ENCODE results near the gene GHR.

Gene GHR

DNA sequence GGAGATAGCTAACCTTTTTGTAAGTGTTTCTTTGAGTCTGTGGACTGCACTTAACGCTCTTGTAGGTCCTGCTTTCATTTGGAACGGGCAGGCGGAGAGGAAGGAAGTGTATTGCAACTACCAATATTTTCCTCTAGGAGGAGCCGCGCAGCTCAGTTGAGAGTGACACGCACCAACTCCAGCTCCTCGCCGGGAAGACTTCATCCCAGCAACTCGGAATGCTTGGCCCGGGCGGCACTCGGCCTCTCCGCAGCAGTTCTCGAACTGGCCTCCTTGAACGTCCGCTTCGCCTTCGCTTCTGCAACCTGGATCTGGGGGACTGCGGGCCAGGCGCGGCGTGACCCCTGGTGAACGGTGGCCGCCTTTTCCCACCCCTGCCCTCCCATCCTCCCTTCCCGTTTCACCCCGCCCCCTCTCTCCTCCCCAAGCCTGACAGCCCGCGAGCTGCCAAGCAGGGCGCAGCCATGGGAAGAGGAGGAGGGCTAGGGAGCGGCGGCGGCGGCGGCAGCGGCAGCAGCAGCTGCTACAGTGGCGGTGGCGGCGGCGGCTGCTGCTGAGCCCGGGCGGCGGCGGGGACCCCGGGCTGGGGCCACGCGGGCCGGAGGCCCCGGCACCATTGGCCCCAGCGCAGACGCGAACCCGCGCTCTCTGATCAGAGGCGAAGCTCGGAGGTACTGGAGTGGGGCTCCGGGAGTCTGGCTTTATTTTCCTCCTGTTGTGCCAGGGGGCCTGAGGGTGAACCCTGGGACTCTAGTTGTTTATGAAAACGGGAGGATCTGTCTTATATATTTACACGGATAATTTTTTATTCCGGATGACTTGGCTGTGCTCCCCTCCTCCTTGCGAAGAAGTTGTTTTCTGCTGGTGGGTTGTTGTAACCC lies at the start of gene GHR:
Gene GHR (plus strand): TSS at position 155 of the 881 bp plus-strand sequence. CDS start 142,436 bp downstream, outside the sequence.
- no peak for DNase-seq

DNA sequence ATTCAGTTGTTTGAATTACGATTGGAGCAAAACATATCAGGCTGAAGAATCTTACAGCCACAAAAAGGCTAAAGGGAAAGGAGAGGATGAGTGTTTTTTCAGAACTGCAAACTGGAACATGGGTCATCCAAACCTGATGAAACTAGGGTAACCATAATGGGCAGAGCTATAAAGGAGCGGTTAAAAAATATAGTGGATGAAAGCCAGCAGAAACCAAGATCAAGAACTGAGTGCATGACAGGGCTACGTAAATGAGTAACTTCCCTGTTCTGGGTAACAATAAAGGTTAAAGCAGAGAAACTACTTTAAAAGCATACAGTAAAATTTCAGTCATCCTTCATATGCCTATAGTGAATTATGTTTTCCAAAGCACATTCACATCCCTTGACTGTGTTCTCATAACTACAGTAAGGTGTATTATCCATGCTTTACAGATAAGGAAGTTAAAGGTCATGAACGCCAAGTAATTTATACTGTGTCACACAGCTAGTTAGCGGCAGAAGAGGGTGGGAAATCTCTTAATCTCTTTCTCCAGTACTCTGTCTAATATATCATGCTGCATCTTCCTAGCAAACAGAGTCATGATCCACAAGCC lies 48.5 kb upstream of the GHR start:
- no peak for DNase-seq

DNA sequence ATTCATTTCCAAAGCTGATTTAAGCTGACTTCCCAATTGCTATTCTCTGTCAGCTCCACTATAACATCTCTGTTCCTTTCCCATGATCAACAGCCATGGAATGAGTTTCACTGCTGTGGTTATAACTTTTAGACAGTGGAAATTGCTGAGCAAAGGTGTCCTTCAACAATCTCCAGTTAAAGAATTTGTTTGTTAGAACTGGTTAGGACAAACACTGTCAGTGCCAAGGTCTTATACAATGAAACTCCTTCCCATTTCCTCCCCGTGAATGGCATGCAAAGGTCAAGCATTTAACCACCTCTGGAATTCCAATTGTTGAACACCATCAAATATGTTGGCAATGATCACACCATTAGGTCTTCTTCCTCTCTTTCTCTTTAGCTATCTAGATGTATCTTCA lies 45.7 kb upstream of the GHR start:
- no peak for DNase-seq

DNA sequence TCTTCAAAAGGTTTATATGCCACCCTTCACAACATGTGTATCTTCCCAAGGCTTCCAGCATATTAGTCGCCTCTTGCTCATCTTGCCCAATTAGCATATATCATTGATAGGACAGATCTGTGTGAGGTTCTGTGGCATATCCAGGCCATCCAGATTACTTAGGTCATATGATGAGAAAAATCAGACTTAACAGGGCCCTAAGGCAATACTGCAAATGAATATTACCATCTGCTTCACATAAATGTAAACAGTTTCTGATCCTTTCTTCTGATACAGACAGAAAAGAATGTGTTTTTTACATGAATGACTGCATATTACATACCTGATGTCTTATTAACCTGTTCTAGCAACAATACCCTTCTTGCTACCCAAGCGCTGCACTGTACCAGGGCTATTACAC lies 41.3 kb upstream of the GHR start:
- DNase-seq, result no peak

DNA sequence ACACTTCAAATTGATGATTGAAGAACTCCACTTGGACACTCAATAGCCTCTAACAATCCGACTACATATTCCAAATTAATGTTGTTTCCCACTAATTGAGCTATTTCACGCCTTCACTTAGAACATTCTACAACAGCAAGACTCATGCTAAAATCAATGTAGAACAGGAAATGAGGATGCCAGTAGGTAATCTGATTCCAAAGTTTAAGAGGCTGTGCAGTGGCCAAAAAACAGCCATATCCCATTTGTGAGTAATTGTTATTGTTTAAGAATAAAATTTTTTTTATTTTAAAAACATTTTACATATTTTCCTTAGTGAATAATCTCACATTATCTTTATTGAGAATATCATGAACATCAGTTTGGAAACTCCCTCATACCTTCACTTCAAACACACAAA lies 35.7 kb upstream of the GHR start:
- DNase-seq, result no peak

DNA sequence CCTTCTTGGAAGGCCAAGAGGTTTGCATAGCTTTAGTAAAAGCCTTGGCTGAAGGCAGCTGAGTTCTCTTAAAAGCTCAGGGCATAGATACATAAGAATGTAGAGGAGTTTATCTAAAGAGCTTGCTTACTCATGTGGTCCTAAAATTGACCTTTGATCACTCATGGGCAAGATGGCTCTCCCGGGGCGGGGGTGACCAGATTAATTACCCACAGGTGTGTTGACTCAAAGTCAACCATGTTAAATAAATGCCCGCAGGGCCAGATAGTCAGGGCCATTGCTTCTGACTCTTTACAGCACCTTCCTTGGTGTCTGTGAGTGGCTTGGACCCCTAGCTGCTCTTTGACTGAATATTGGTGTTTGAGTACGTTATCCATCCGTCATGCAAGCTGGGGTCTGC lies 33.1 kb upstream of the GHR start:
- no peak for DNase-seq

DNA sequence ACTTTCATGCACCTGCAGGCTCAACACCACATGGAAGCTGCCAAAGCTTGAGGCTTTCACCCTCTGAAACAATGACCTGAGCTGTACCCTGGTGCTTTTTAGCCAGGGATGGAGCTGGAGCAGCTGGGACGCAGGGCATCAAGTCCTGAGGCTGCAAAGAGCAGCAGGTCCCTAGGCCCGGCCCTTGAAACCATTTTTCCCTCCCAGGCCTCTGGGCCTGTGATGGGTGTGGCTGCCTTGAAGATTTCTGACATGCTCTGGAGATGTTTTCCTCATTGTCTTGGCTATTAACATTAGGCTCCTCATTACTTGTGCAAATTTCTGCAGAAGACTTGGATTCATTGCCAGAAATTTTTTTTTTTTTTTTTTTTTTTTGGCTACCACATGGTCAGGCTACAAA lies 30.3 kb upstream of the GHR start:
- no peak for DNase-seq

DNA sequence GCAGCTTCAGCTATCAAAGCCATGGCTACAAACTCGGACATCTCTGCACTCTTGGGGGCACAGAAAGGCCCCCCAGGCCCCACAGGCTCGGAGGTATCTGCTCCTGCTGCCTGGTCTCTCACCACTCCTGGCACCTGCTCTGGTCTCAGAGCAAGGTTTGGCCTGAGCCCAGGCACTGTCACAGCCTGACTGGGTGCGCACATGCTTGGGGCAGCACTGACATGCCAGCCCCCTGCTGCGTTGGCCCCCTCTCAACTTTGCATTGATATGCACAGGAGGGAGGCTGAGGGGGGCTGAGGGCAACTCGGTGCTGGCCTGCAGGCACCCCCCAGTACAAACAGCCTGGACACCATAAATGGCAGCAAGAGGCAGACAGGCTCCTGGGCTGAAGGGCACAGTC lies 27.1 kb upstream of the GHR start:
- no peak for DNase-seq

DNA sequence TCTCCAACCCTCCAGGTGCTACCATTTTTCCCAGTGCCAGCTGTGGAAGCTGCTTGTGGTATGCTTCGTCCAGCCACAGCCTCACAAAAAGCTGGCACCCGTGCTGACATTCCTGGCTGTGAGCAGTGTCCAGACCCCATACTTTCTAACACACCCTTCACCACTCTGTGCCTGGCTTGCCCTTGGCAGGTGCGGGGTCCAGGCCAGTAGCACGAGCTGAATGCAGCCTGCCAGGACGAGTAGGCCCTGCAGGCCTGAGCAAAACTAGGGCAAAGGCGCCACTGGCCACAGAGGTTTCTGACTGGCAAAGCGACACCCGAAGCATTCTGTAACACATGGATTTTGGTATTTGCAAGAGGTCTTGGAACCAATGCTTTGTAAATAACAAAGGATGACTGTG lies 26.0 kb upstream of the GHR start:
- no peak for DNase-seq

DNA sequence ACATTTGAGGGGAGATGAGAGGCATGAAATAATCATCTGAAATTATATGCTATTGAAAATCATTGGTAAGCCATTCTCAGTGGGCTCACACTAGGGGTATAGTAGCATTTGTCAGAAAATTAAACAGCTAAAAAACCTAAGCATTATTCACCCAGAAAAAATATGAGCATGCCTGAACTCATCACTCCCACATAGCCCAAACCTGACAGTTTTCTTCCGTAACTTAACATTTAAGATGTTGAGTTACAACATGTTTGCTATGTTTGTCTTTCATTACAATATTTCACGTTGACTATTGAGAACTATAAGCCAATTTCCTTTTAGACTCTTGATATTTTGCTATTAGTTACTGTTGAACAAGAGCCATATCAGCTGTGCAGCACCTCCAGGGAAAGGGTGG lies 23.5 kb upstream of the GHR start:
- no peak for DNase-seq

DNA sequence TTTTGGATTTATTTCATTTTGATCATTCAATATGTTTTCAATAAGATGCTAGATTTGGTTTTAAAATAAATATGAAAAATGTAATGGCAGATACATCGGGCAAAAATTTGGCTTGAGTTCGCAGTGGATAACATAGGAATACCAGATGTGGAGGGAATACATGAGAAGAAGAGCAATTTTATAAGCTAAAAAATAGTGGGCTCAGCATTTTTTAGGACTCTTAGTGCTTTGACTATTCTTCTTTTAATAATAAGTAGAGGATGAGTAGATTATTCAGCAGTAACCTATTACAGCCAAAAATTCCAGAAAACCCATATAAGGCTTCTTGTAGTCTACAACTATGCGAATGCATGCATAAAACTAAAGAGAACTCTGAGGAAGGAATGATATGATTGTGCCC lies 22.8 kb upstream of the GHR start:
- no peak for DNase-seq

DNA sequence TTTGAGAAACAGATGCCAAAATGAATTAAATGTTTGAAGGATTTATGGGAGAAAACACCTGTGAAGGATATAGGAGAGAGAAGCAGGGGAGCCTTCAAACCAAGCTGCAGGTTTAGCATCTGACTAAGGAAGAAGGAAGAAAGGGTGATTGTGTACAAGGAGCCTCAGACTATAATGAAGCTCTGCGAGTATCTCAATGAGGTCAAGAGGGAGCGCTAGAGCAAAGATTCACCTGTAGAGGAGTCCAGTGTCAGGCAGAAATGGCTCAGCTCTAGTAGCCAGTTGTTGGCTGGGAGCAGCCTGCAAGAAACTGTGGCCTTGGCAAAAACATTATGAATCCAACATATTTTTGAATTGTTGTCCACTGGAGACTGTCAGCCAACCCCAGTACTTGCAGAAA lies 20.0 kb upstream of the GHR start:
- DNase-seq, result no peak

DNA sequence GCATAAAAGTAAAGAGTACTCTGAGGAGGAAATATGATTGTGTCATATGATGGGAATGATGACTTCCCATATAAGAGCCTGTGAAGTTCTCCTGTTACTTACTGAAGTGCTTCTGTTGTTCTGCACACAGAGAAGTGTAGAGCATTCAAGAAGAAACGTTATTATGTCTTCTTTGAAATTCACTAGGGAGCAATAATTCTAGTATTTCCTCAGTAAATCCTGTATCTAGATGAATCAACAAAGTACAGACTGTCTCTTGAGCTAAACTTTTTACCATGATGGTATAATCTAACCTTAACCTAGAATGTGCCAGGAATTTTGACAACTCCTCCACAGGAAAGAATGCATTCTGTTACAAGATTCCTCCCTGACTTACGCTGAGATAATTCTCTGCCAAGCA lies 18.9 kb upstream of the GHR start:
- DNase-seq, result no peak

DNA sequence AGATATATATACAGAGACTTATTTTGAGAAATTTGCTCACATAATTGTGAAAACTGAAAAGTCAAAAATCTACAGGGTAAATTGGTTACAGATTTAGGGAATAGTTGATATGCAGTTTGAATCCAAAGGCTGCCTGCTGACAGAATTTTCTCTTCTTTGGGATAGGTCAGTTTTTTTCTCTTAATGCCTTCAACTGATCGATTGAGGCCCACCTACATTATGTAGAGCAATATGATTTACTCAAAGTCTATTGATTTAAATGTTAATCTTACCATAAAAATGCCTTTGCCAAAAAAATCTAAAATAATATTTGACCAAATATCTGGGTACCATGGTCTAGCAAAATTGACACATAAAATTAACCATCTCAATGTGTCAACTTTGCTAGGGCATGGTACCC lies 3.9 kb upstream of the GHR start:
- DNase-seq, result no peak

DNA sequence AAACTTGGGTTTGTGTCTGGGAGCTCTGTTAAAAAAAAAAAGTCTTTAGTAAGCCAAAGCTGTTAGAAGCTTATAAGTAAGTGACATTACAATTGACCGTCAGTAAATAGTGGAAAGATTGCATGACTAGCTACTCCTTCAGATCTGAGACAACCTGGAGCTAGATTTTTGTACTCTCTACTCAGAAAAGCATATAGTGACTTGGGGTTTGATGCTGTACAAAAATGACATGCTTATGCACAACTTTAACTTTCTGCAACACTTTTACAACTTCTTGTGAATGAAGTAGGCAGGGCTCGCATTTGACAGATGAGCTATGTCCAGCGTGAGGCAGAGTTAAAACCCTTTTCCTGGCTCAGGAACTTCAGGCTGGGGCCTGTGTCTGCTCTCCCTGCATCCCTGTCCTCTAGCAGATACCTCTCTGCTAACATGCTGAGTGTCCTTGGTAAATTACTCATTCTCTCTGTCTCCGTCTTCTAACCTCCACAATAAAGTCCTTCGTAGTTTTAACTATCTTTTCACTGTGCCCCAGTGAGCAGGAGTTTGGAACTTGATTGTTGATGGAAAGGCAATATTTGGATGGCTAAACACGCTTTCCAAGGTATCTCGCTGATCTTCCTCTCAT lies 471 bp upstream of the GHR start:
- DNase-seq, result no peak

DNA sequence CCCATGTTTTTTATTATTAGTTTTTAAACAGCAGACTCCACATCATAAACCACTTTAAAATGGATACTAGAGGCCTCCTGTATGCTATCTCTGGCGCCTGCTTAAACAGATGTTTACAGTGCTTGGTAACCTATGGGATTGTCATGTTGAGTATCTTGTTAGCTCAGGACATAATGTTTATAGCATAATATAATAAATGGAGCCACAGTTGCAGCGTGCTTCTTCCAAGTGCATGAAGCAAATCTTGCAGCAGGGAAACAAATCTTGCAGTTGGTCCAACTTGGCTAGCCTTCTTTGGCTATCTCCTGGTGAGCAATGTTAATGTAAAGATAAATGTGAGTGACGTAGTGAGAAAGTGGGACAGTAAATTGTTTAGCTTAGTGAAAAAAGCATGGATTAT lies 2.8 kb downstream of the GHR start:
- no peak for DNase-seq

DNA sequence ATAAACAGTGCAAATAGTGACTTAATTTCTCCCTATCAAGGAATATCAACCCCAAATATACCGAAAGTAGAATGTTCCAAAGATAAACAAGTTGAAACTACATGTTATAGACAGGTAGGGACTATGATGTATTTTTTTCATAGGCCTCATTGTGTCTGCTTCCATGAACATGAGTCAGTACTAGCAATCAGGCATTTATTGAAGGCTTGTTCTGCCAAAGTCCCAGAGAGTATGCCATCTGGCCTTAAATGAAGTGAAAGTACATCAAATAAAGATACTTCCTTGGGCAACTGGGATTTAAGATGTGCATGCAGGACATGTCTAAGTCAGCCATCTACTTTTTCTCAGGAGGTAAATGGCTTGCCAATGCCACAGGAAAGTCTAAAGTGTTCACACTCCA lies 6.5 kb downstream of the GHR start:
- no peak for DNase-seq

DNA sequence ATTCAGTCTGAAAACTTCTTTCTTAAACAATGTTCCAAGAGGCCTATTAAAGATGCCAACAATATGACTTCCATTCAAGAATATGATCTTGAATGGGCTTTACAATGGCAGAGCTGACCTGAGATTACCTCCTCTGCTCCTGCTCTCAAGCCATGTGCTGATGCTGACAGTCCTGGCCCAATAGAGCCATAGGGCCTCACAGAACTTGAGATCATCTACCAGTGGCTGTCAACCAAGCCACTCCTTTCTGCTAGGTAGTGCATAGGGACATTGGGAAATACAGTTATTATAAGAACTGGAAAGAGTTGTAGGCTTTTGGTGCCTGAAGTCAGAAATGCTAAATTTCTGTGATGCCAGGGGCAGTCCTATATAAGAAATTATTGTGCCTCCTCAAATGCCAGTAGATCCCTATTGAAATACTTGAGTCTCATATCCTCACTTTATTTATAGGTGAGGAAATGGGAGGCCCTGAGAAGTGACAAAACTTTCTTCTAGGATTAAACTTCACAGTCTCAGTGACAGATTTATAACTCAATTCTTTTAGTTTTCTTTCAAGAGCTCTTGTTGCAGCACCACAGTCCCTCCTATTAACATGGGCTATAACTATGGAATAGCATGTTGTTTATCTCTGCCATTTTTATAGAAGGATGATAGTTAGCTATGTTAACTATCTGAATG lies 10.9 kb downstream of the GHR start:
- no peak for DNase-seq

DNA sequence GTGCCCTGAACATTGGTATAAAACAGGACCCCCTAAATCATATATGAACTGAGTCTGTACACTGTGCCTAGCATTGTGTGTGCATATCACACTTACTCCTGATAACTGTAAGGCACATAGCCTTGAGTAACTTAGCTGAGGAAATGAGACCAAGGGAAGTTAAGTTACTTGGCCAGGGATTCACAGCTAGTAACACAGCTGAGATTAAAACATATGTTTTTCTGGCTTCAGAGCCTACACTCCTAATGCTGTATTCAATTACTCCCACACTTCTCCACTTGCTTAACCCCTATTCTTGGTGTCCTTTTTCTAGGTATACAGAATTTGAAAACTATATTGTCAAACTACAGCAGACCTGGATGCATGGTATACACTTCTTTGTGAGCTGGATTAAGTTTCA lies 12.8 kb downstream of the GHR start:
- no peak for DNase-seq

DNA sequence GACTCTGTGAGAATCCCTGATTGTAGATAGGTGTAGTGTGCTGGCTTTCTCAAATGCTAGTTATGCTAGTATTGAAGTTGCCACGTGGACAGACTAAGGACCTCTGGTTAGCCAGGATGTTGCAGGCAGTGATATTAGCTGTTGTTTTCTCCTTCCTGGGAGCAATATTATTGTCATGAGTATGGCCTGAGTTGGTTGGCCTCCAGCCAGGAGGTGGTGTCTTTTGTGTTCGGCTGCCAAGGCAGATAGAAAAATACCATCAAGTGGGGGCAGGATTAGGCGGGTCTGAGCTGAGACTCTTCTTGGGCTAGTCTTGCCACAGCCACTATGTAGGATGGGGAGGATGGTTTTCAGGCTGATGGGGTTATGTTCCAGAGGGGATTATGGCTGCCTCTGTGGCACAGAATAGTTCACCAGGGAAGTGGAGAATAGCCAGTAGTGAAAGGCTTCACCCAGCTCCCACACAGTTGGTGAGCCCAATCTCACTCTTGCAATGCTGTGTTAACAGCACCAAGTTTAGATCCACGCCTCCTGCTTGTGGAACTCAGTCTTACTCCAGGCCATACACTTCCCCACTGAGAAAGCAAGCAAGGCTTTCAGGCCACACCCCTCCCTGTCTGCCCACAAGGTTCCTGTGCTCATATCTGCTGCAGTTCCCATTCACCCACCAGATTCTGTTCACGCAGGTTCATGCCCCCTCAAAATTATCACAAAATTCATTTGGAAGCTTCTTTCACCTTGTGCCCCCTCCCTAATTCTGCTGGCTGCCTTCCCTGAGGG lies 31.2 kb downstream of the GHR start:
- DNase-seq, result no peak

DNA sequence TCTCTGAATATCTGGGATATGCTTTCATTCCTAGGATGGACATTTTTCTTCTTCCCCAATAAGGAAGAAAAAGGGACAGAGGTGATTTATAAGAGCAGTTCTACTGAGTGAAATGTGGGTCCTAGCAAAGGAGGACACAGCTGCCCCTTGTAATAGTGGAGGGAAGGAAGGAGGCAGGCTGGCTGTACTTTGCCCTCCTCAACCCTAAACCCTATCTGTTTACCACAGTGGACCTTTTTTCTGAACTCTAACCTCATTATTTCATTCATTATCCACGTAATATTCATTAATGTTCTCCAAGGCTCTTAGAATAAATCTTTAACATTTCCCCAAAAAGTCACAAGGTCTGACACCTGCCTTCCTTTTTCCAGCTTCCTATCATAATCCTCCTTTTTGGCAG lies 37.8 kb downstream of the GHR start:
- DNase-seq, result no peak

DNA sequence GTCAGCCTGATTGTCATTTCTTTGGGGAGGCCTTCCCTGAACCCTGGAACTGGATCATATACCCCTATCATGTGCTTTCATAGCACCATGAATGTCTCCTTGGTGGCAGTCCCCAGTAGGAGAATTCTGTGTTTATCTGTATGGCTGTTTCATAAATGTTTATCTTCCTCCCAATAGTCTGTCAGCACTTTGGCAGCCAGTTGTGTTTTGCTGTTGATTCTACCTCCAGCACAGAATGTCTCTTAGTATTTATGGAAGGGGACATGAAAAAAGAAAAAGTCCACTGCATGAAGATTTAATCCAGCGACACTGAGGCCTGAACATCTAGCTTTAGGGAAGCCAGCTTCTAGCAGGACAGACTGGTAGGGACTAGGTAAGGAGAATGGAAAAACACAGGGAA lies 38.3 kb downstream of the GHR start:
- no peak for DNase-seq

DNA sequence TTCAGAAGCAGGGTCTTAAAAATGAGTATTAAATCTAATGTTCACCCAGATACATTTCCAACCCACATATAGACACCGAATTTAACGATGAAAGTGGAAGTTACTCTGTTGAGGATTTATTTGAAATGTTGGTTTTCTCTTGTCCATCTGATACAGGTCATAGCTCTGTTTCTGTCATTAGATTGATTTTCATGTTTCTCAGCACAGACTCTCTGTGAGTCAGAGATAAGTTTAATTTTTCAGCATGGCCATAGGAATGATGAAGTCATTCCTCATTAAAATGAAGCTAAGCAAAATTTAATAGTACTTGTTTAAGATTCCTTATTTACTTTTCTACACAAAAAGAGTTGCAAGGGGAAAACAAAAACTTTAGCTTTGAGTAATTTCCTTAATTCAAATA lies 38.8 kb downstream of the GHR start:
- no peak for DNase-seq
